HG02870 (cell line): Measurements from ENCODE around the gene PSMD2.
"Not testable (repeated sequence)": the region's sequence is repeated elsewhere in the genome, so short reads cannot be mapped to it uniquely, and the experiment has no call there.

Source experiments
- ATAC-seq: cut with Tn5 transposase; IDR thresholded peaks from one replicate; pipeline ENCODE4 v1.9.1; 2021; ENCODE audit warnings: mild to moderate bottlenecking, moderate library complexity; ENCODE audit not compliant: unreplicated experiment

The PSMD2 gene

GRCh38 chr3:184298759-184299487, at the start of gene PSMD2:
PSMD2 (plus strand) TSS chr3:184299241; CDS start chr3:184299267, 26 bp downstream.
- ATAC-seq, result peak; percentile 86

DNA sequence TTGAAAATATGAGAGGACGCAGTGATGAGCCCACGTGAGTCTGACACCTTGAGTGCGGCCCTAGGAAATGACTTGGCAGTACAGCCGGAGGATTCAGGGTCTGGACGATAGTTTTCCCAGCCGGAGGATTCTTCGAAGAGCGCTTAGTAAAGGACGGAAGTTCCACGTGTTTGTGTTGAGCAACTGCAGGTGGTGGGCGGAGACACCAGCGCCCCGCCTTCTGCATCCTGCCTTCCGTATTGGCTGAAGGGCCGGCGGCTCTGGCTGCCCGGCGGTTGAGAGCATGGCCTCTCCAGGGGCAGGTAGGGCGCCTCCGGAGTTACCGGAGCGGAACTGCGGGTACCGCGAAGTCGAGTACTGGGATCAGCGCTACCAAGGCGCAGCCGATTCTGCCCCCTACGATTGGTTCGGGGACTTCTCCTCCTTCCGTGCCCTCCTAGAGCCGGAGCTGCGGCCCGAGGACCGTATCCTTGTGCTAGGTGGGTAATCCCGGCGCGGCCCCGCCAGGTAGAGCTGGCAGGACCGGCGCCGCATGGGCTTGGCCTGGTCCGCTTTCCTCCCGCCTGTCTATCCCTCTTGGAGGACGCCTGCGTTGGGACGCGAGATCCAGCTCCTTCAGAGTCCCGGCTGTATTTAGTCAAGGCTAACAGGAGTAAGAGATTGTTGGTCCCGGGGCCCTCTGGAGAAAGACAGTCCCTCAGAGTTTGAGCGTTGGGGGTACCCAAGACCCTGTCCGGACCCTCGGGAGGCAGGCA, 49.5 kb upstream of the PSMD2 start, which contains the start of gene EEF1AKMT4:
EEF1AKMT4 (plus strand) TSS at position 261 of the 755 bp plus-strand sequence; CDS start at position 284, 23 bp downstream.
- ATAC-seq, result peak; percentile 84

- ATAC-seq, result peak; percentile 65
These were observed 48.7 kb upstream of the PSMD2 start for GRCh38 chr3:184250167-184250828.

DNA sequence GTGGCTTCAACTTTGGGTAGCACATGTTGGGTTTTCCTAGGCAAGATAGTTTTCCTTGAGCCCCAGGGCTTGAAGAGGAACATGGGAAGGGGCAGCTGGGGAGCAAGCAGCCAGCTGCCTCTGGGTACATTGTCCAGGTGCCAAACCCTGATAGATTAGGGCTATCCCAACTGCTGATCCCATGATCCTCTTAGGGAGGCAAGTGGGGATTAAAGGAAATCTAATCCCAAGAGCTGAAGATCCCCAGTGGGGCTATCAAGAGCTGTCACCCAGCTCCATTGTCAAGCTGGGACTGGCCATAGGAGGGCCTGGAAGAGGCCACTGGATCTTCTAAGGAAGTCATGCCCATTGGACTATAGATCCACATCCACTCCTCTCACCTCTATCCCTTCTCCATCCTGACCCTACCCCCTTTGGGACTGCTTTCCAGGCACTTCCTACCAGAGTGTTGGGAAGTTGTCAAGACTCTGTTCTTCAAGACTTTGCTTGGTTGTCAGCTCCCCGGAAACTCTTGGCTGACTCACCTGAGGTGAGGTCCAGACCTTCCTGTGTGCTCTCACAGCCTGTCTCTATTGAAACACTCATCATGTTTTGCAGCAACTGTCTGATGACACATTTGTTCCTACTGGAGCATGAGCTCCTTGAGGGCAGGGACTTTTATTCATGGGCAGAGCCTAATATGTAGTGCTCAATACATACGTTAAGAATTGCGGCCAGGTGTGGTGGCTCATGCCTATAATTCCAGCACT, 43.6 kb upstream of the PSMD2 start:
- ATAC-seq, result no peak

DNA sequence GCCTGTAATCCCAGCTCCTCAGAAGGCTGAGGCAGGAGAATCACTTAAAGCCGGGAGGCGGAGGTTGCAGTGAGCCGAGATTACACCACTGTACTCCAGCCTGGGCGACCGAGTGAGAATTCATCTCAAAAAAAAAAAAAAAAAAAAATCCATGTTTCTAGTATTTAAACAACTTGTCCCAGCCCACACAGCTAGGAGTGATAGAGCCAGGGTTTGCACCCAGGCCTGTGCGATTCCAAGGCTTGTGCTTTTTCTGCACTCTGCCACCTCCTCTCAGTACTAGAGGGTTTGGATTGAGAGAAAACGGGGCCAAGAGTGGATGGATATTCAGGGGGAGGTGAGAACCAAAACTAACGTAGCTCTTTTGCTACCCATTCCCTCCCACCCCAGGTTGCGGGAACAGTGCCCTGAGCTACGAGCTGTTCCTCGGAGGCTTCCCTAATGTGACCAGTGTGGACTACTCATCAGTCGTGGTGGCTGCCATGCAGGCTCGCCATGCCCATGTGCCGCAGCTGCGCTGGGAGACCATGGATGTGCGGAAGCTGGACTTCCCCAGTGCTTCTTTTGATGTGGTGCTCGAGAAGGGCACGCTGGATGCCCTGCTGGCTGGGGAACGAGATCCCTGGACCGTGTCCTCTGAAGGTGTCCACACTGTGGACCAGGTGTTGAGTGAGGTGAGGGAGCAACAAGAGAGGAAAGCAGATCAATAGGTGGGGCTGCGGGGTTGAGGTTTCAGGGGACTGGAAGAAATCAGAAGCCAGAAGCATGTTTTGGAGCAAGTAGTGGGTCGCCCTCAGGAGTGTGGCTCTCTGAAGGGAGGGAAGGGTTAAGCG, 41.7 kb upstream of the PSMD2 start:
- ATAC-seq, result no peak

GRCh38 chr3:184258926-184259325, 40.1 kb upstream of the PSMD2 start:
- no peak for ATAC-seq

- no peak for ATAC-seq
These were observed 39.6 kb upstream of the PSMD2 start for GRCh38 chr3:184259396-184259877.

GRCh38 chr3:184259878-184260723, 38.9 kb upstream of the PSMD2 start:
- no peak for ATAC-seq

DNA sequence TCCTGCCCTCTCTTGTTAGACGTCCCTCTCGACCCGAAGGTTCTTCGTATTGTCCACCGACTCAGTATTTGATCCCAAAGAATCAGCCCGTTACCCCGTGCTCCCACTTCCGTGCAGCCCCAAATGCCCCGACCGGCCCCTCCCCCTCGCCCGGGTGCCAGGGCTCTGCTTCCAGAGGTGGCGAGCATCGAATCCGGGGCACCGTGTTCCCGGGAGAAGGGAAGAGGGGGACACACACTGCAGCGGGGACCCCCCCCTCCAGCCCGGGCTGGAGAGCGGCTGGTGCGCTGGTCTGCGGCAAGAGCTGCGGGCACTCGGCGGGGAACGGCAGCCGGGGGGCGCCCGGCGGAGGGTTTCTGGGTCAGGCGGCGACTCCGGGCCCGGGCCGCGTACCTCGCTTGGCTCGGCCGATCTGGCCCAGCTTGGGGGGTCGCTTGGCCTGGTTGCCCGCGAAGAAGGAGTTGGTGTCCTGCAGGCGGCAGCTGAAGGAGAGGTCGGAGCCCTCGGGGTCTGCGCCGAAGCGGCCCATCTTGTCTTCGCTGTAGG, 38.2 kb upstream of the PSMD2 start:
- ATAC-seq, result no peak

GRCh38 chr3:184261270-184261853, 37.7 kb upstream of the PSMD2 start, which contains the start of gene CAMK2N2:
CAMK2N2 (minus strand) TSS chr3:184261553; CDS start chr3:184261285, 268 bp downstream.
- no peak for ATAC-seq

GRCh38 chr3:184261854-184262763, 36.9 kb upstream of the PSMD2 start:
- no peak for ATAC-seq

DNA sequence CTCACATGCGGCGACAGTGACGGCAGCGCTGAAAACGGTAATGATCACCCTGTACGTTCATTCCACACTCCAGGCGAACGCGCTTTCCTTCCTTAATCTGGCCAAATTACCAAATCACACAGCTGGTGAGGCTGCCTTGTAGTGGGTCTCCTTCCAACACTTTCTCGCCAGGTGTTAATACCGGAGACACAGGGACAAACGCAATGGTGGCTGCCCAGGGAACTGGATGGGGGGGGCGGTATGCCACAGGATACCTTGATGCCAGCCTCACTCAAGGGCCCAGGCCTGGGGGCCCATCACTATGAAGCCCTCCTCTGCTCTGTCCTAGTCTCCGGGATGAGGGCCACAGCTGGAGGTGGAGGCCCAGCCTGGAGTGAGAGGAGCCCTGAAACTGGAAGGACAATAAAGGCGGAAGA, 36.3 kb upstream of the PSMD2 start:
- no peak for ATAC-seq

- not testable (repeated sequence) for ATAC-seq
These were observed 31.8 kb upstream of the PSMD2 start for GRCh38 chr3:184267249-184267648.

DNA sequence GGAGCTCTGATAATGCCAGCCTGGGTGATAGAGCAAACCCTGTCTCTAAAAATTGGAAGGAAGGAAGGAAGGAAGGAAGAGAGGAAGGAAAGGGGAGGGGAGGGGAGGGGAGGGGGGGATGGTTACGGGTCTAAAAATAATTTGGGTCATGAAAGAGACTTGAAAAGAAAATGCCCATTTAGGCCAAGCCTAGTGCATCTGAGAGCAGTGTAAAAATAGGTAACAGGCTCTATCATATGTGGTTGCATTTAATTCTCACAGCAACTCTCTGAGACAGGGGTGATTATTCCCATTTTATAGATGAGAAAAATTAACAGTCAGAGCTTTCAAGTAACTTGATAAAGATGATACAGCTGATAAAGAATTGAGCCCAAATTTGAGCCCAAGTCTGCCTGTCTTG, 26.8 kb upstream of the PSMD2 start:
- ATAC-seq, result no peak

GRCh38 chr3:184275381-184275701, 23.7 kb upstream of the PSMD2 start:
- ATAC-seq, result no peak

GRCh38 chr3:184275961-184276910, 22.8 kb upstream of the PSMD2 start, which contains the start of gene ECE2:
ECE2 (plus strand) TSS chr3:184276022; CDS start chr3:184276154, 132 bp downstream.
- no peak for ATAC-seq
